Thyroid gland (tissue), 4 donors: ENCODE results near the gene ACAD11.
"Not testable (repeated sequence)": the region's sequence is repeated elsewhere in the genome, so short reads cannot be mapped to it uniquely, and the experiment has no call there.

Experiments used
- CTCF ChIP-seq, 6 experiments: fragments of 200-600 bp in 3 of 6; fragments of 450-650 bp in 3 of 6; sonication (generic) in 3 of 6; IDR thresholded peaks; one replicate each; pipeline ENCODE4 v1.5.1; 2016 to 2019; ENCODE audit warnings: antibody characterized with exemption in 6 of 6, mild to moderate bottlenecking in 2 of 6, inconsistent platforms in 1 of 6, moderate library complexity in 1 of 6
- POLR2A ChIP-seq, 2 donors: fragments of 450-650 bp; IDR thresholded peaks; one replicate each; pipeline ENCODE4 v1.6.1; 2017; ENCODE audit warnings: antibody characterized with exemption in 2 of 2, mild to moderate bottlenecking in 2 of 2, moderate library complexity in 1 of 2

DNA sequence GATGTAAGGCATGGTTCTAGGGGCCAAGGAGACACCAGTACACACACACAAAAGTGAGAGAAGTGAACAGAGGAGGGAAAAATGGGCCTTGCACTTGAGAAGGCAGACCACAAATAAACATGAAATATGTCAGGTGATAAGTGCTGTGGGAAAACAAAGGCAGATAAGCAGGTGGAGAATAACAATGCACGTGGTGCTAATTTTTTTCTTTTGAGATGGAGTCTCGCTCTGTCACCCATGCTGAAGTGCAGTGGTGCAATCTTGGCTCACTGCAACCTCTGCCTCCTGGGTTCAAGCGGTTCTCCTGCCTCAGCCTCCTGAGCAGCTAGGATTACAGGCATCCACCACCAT lies 103.6 kb downstream of the ACAD11 start:
- not testable (repeated sequence) for TF ChIP-seq CTCF, POLR2A (IDR thresholded peaks at IDR 0.05)
